Measurements from ENCODE around the gene ATP8B4. TPM values are rescaled to one million over a fixed set of nuclear protein-coding genes. Genes with fewer than 3 reads are reported as not detected.

Gene ATP8B4
- total and polyA plus RNA-seq, 2 of the 8 experiments (the other 6 are each of a cell fraction or from before 2014, with no cell fraction given), result 0.17 to 0.24 TPM

- TF ChIP-seq KDM1A (IDR thresholded peaks at IDR 0.05; ENCODE audit: borderline replicate concordance, low read length) (no peak), KDM5A (IDR thresholded peaks at IDR 0.05; ENCODE audit: low read length) (no peak), BCL11A (IDR thresholded peaks at IDR 0.05; ENCODE audit: low read depth in 2 of 2, low read length in 2 of 2) (no peak), EGR1 (IDR thresholded peaks at IDR 0.05; ENCODE audit: borderline replicate concordance, low read depth, low read length) (no peak), PHF8 (conservative IDR thresholded peaks at IDR 0.05; ENCODE audit: low read depth, low read length) (no peak), SP2 (IDR thresholded peaks at IDR 0.05; ENCODE audit: low read length) (no peak), CHD2 (IDR thresholded peaks at IDR 0.05; ENCODE audit: low read length) (no peak), FOSL1 (IDR thresholded peaks at IDR 0.05; ENCODE audit: insufficient read depth, low read depth, low read length) (no peak), USF2 (IDR thresholded peaks at IDR 0.05; ENCODE audit: low read length) (no peak)
Observed at GRCh38 chr15:49990835-49991545, 128.0 kb downstream of the ATP8B4 start (continued).
